ENCODE measurements around the gene FAM124A. TPM values are rescaled to one million over a fixed set of nuclear protein-coding genes. Genes with fewer than 3 reads are reported as not detected.
"Not testable (repeated sequence)": the region's sequence is repeated elsewhere in the genome, so short reads cannot be mapped to it uniquely, and the experiment has no call there.

FAM124A gene
- total RNA-seq, 6 donors from 2014 or later = 2.3 to 7.1 (median 3.8) TPM

DNA sequence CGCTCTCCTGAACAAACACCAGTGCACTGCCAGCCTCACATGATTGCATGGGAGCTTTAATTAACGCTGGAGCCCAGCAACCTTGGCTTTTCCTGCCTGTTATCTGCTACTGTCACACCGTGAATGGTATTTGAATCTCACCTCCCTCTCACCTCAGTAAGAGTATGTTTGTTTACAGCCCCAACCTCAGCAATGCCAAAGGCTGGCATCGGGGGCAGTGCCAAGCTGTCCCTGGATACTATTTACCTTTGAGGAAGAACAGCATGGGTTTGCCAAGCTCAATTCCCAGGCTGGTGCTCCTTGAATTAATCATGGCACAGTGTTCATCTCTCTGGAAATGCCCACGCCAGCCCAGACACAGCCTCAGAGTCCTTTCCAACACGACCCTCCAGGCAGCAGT is 60.1 kb downstream of the FAM124A start:
- H3K27me3 ChIP-seq = no peaks in the 10 kb centered on the region

DNA sequence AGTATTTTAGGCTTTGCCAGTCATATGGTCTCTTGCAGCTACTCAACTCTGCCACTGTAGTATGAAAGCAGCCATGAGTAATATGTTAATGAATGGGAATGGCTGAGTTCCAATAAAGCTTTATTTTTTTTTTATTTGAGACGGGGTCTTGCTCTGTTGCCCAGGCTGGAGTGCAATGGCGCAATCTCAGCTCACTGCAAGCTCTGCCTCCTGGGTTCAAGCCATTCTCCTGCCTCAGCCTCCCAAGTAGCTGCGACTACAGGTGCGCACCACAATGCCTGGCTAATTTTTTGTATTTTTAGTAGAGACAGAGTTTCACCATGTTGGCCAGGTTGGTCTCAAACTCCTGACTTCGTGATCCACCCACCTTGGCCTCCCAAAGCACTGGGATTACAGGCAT is 60.7 kb downstream of the FAM124A start:
- H3K4me3 ChIP-seq; H3K27ac ChIP-seq; DNase-seq; H3K9me3 ChIP-seq; H3K4me1 ChIP-seq; ATAC-seq (ENCODE audit: low FRiP score in 2 of 2); H3K27me3 ChIP-seq: not testable (repeated sequence)
- H3K36me3 ChIP-seq = peaks cover 0 to 10% (median 4%) of the 10 kb centered on the region in 4 donors
- 93 to 96% methylated on average over 5 of the region's 5 CpGs for WGBS, 2 donors

More for the DNA sequence above, 60.1 kb downstream of the FAM124A start:
- Histone ChIP-seq H3K36me3 (peaks cover 0 to 10% (median 4%) of the 10 kb centered on the region in 4 donors), H3K4me3 (no peak overlapping the region), H3K9me3 (no peaks in the 10 kb centered on the region), H3K27ac (no peak overlapping the region), H3K4me1 (no peaks in the 10 kb centered on the region)
- TF ChIP-seq, protein P1, sequence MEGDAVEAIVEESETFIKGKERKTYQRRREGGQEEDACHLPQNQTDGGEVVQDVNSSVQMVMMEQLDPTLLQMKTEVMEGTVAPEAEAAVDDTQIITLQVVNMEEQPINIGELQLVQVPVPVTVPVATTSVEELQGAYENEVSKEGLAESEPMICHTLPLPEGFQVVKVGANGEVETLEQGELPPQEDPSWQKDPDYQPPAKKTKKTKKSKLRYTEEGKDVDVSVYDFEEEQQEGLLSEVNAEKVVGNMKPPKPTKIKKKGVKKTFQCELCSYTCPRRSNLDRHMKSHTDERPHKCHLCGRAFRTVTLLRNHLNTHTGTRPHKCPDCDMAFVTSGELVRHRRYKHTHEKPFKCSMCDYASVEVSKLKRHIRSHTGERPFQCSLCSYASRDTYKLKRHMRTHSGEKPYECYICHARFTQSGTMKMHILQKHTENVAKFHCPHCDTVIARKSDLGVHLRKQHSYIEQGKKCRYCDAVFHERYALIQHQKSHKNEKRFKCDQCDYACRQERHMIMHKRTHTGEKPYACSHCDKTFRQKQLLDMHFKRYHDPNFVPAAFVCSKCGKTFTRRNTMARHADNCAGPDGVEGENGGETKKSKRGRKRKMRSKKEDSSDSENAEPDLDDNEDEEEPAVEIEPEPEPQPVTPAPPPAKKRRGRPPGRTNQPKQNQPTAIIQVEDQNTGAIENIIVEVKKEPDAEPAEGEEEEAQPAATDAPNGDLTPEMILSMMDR (IDR thresholded peaks at IDR 0.05) = no peak
- TF ChIP-seq POLR2A (IDR thresholded peaks at IDR 0.05) (no peak), POLR2AphosphoS5 (IDR thresholded peaks at IDR 0.05) (no peak), EP300 (IDR thresholded peaks at IDR 0.05) (no peak)
- DNase-seq = no peak
- WGBS, 2 donors = 72 to 83% methylated on average over 5 to 6 of the region's 6 CpGs
- ATAC-seq (ENCODE audit: low FRiP score in 2 of 2) = no peak

GRCh38 chr13:51283371-51283770 is 61.2 kb downstream of the FAM124A start:
- H3K4me1 ChIP-seq = no peaks in the 10 kb centered on the region
- no peak for DNase-seq
- H3K4me3 ChIP-seq = no peak overlapping the region
- TF ChIP-seq POLR2AphosphoS5 (IDR thresholded peaks at IDR 0.05) = no peak
- TF ChIP-seq EP300 (IDR thresholded peaks at IDR 0.05) = no peak
- TF ChIP-seq POLR2A (IDR thresholded peaks at IDR 0.05) = no peak
- TF ChIP-seq, protein P1 (IDR thresholded peaks at IDR 0.05) = no peak
- no peaks in the 10 kb centered on the region for H3K9me3 ChIP-seq
- ATAC-seq (ENCODE audit: low FRiP score in 2 of 2) = no peak
- H3K27ac ChIP-seq = no peak overlapping the region
- H3K27me3 ChIP-seq = no peaks in the 10 kb centered on the region
- peaks cover 0 to 10% (median 4%) of the 10 kb centered on the region in 4 donors for H3K36me3 ChIP-seq
- 83 to 100% methylated on average over 1 of the region's 1 CpG for WGBS, 2 donors

DNA sequence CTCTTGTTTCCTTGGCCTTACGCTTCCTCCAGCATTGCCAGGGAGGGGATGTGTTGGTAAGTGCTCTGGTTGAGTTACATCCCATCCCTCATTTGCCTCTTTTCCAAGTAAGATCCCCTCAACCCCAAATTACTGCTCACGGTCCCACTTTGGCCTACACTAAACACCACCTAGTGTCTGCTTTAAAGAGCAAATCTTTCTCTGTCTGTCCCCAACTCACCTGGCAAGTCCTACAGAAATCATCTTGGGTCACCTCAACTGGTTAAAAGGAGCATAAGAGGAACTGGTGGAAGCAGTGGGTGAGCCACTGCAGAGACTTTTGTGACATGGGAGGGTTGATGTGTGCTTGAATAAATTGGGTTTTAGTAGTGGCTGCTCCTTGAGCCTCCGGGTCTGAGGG is 62.1 kb downstream of the FAM124A start:
- no peak for ATAC-seq (ENCODE audit: low FRiP score in 2 of 2)
- Histone ChIP-seq H3K4me1 (no peaks in the 10 kb centered on the region), H3K27ac (no peak overlapping the region), H3K27me3 (no peaks in the 10 kb centered on the region), H3K36me3 (peaks cover 0 to 10% (median 4%) of the 10 kb centered on the region in 4 donors), H3K9me3 (no peaks in the 10 kb centered on the region), H3K4me3 (no peak overlapping the region)
- 95 to 98% methylated on average over 3 of the region's 3 CpGs for WGBS, 2 donors
- no peak for DNase-seq
- TF ChIP-seq, protein P1 (IDR thresholded peaks at IDR 0.05) = no peak
- TF ChIP-seq POLR2A (IDR thresholded peaks at IDR 0.05) (no peak), EP300 (IDR thresholded peaks at IDR 0.05) (no peak)

DNA sequence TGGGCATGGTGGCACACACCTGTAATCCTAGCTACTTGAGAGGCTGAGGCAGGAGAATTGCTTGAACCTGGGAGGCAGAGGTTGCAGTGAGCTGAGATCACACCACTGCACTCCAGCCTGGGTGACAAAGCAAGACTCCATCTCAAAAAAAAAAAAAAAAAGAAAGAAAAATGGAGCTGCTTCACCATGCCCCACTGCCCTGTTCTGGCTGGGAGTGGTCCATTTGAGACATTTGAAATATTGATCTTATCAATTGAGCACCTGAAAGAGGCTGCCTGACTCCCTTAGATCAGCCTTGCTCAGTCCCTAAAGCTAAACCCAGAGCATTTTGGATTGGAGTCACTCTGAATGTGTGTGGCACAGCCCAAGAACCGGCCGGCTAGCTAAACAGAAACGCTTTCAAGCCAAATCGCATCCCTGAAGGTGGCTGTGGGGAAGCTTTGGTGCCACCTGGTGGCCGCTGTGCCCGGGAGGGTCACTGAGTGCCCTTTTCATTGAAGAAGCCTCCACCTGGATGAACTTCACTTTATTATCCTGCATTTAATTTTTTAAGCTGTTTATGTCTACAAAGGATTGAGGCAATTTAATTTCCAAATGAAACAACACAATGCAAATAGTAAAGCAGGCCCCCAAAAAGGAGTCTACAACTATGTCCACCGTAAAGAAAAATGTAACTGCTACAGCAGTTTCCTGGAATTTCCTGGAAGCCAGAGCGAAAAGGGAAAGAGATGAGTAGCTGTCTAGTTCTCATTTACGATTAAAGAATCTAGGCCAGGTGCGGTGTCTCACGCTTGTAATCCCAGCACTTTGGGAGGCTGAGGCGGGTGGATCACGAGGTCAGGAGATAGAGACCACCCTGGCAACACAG is 64.2 kb downstream of the FAM124A start:
- no peaks in the 10 kb centered on the region for H3K9me3 ChIP-seq
- ATAC-seq (ENCODE audit: low FRiP score in 2 of 2) = peak; percentile 47 to 90
- H3K27me3 ChIP-seq = no peaks in the 10 kb centered on the region
- no peaks in the 10 kb centered on the region for H3K36me3 ChIP-seq
- WGBS, 2 donors = 43% methylated on average over 13 of the region's 13 CpGs
- no peak for TF ChIP-seq POLR2AphosphoS5 (IDR thresholded peaks at IDR 0.05)
- TF ChIP-seq EP300 (IDR thresholded peaks at IDR 0.05) = no peak
- TF ChIP-seq, protein P1 (IDR thresholded peaks at IDR 0.05) = peak; percentile 70 to 85 (median 84)
- no peak overlapping the region for H3K27ac ChIP-seq
- peak; percentile 63 to 91 for DNase-seq
- H3K4me3 ChIP-seq = no peak overlapping the region
- H3K4me1 ChIP-seq = no peaks in the 10 kb centered on the region

All from upper lobe of left lung (tissue), 6 donors.